GM19239 (cell line): ENCODE results near the gene TPRN.
A peak's percentile ranks its signal among the peaks of the same experiment; 100 is the strongest.

Experiments
- DNase-seq: peaks from one replicate; pipeline ENCODE4 v3.0.0; 2011; ENCODE audit warnings: low spot score; ENCODE audit not compliant: insufficient read length
- FAIRE-seq: peaks from 2 replicates; lab custom pipeline; 2011; peaks lifted over from hg19 to GRCh38; lab: Jason Lieb, UNC

The TPRN gene

GRCh38 chr9:137236238-137236935 lies 35.8 kb upstream of the TPRN start:
- peak; percentile 64 for FAIRE-seq
- peak; percentile 100 for DNase-seq

- FAIRE-seq (no peak), DNase-seq (no peak)
Observed at GRCh38 chr9:137235424-137236237, 35.1 kb upstream of the TPRN start.

GRCh38 chr9:137234758-137235423 lies 34.4 kb upstream of the TPRN start:
- FAIRE-seq (no peak), DNase-seq (no peak)

- FAIRE-seq: no peak
- no peak for DNase-seq
Observed at GRCh38 chr9:137234055-137234697, 33.6 kb upstream of the TPRN start.

- FAIRE-seq (no peak), DNase-seq (no peak)
Observed at GRCh38 chr9:137233143-137233980, 32.8 kb upstream of the TPRN start.

DNA sequence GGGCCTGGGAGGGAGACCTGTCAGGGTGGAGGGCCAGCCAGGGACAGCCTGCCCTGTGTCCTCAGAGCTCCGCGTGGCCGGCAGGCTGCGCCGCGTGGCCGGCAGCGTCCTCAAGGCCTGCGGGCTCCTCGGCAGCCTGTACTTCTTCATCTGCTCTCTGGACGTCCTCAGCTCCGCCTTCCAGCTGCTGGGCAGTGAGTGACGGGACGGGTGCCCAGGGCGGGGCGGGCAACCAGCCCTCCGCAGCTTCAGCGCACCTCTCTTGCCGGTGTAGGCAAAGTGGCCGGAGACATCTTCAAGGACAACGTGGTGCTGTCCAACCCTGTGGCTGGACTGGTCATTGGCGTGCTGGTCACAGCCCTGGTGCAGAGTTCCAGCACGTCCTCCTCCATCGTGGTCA lies 32.0 kb upstream of the TPRN start:
- FAIRE-seq (no peak), DNase-seq (no peak)

- FAIRE-seq: no peak
- no peak for DNase-seq
Observed at GRCh38 chr9:137232101-137232500, 31.6 kb upstream of the TPRN start.

- FAIRE-seq: no peak
- DNase-seq: no peak
Observed at GRCh38 chr9:137231372-137232039, 31.0 kb upstream of the TPRN start.

GRCh38 chr9:137230705-137231371 lies 30.3 kb upstream of the TPRN start, which contains the start of gene SLC34A3:
Gene SLC34A3, plus strand, starts transcription at chr9:137230901. Its CDS starts 802 bp downstream, at chr9:137231703.
- FAIRE-seq: no peak
- DNase-seq: no peak

DNA sequence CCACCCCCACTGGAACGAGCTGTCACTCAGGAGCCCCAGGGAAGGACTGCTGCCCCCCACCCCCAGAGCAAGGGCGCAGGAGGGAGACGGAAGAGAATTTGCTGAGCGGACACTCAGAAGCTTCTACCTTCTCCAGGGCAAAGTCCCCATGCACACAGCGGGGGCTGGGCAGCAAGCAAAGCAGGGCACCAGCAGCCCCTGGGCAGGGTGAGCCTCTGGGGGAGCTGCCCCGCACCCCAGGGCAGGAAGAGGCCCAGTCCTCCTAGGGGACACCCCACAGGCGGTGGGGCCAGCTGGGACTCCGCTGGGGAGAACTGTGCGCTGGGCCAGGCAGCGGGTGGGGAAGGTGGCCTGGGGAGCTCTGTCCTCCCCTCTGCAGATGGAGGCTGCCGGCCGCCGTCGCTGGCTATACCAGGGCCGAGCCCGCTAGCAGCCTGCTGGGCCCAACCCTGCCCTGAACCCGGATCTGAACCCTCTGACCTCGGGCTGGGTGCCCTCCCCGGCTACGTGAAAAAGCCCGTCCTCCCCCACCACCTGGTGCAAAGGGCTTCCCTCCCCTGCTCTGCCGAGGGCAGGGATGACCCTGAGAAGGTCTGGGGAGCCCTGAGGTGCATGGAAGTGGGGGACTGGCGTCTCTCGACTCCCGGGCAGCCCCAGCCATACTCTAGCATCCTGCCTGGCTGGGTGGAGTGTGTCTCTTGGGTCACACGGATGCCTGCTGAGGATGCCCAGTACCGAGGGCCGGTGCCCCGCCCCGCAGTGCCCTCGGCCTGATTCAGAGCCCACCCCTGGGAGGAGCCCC lies 29.6 kb upstream of the TPRN start:
- no peak for DNase-seq
- FAIRE-seq: no peak

- FAIRE-seq (no peak), DNase-seq (no peak)
Observed at GRCh38 chr9:137228968-137229896, 28.7 kb upstream of the TPRN start.

DNA sequence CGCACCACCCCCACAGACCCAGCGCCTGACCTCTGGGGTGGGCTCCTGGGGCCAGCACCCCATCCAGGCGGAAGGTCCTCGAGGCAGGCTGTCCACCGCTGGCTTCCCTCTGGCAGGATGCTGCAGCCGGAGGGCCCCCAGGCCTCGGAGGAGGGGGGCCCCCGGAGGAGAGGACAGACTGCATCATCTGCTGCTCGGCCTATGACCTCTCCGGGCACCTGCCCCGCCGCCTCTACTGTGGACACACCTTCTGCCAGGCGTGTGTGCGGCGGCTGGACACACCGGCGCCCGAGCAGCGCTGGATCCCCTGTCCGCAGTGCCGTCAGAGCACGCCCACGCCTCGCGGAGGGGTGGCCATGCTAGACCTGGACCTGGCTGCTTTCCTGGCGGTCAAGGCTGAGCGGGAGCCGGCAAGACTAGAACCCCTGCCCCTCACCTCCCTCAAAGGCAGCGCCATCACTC lies 28.0 kb upstream of the TPRN start:
- FAIRE-seq: no peak
- no peak for DNase-seq

DNA sequence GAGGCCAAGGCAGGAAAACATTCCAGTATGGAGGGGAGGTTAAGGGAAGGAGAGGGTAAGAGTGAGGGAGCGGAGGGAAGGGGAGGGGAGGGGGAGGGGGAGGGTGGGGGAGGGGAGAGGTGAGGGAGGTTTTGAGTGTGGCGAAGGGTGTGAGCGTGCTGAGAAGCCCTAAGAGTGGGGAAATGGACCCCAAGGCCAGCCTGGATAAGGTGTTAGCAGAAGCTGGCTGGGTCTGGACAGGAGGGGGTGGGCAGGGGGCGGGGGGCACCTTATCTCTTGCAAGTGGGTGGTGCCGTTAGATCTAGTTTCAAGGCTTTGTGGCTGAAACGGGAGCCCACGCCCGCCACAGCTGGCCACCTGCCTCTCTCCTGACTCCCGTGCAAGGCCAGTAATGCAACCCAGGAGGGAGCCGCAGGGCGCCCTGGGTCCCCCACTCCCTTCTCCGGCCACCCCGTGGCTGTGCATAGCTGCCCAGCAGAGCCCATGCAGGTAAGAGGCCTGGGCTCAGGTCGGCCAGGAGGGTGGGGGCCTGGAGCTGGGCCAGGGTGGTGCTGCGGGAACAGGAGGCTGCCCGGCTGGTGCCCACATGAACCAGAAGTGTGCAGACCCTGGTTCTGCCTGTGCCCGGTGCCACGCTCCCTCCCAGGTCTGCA lies 27.4 kb upstream of the TPRN start:
- FAIRE-seq: no peak

GRCh38 chr9:137227054-137227852 lies 26.7 kb upstream of the TPRN start, which contains the start of gene RNF224:
Gene RNF224, plus strand, starts transcription at chr9:137227502. Its CDS starts 834 bp downstream, at chr9:137228336.
- FAIRE-seq: peak; percentile 94
- DNase-seq: peak; percentile 91

More for the DNA sequence above, 27.4 kb upstream of the TPRN start:
- DNase-seq: no peak

DNA sequence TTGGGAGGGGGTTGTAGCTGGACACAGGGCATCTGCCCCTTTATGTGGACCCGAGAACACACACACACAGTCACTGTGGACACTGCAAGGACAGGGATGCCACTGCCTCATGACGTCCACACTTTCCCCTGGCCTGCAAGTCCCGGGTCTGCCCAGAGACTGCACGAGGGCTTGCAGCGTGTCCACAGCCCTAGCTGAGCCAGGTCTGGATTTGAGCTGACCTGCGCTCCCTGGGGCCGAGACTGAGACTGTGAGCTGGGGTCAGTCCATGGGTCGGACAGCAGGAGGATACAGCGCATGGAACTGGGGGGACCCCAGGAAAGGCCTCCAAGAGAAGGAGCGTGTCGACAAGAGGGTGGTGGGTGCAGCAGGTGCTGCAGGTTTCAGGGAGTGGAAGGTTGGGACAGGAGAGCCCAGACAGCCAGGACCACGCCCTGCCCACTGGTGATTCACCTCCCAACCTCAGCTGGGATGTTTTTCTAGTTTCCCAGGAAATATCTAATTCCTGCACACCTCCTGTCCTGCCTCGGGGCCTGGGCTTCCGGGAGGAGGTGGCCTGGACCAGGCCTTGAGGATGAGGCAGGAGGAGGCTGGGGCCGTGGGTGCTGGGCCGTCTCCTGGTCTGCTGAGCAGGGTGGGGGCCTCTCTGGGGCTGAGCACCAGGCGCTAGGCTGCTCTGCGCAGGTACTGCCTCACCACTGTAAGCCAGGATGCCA lies 26.0 kb upstream of the TPRN start:
- DNase-seq: no peak
- FAIRE-seq: no peak
